ENCODE data around the gene CDK2.

DNA sequence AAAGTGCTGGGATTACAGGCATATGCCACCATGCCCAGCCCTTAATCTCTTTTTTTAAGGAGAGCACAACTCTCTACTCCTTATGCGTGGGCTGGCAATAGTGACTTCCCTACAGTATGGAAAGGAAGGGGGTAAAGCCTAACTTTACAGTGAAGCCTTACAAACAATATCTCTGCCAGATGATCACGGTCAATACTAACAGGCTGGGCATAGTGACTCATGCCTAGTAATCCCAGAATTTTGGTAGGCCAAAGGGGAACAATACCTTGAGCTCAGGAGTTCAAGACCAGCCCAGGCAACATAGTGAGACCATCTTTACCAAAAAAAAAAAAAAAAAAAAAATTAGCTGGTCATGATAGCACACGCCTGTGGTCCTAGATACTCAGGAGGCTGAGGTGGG, 44.5 kb upstream of the CDK2 start:
- TF ChIP-seq EZH2 (IDR thresholded peaks at IDR 0.05; ENCODE audit: borderline replicate concordance, low read depth, low read length, severe bottlenecking), result no peak
- TF ChIP-seq, protein P1, sequence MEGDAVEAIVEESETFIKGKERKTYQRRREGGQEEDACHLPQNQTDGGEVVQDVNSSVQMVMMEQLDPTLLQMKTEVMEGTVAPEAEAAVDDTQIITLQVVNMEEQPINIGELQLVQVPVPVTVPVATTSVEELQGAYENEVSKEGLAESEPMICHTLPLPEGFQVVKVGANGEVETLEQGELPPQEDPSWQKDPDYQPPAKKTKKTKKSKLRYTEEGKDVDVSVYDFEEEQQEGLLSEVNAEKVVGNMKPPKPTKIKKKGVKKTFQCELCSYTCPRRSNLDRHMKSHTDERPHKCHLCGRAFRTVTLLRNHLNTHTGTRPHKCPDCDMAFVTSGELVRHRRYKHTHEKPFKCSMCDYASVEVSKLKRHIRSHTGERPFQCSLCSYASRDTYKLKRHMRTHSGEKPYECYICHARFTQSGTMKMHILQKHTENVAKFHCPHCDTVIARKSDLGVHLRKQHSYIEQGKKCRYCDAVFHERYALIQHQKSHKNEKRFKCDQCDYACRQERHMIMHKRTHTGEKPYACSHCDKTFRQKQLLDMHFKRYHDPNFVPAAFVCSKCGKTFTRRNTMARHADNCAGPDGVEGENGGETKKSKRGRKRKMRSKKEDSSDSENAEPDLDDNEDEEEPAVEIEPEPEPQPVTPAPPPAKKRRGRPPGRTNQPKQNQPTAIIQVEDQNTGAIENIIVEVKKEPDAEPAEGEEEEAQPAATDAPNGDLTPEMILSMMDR (IDR thresholded peaks at IDR 0.05; ENCODE audit: borderline replicate concordance, extremely low read depth, low read length, poor library complexity, severe bottlenecking), result no peak

All from DND-41 (cell line).